Measurements from ENCODE around the gene GADD45GIP1. TPM values are rescaled to one million over a fixed set of nuclear protein-coding genes. Genes with fewer than 3 reads are reported as not detected.
"Not testable (repeated sequence)": the region's sequence is repeated elsewhere in the genome, so short reads cannot be mapped to it uniquely, and the experiment has no call there.

The GADD45GIP1 gene
- total RNA-seq, 1 donor from 2014 or later, result 19.8 TPM

- no peak for DNase-seq (ENCODE audit: low spot score)
These were observed 12.8 kb downstream of the GADD45GIP1 start for GRCh38 chr19:12944104-12944674.

GRCh38 chr19:12943437-12944044 is 13.5 kb downstream of the GADD45GIP1 start:
- DNase-seq (ENCODE audit: low spot score), result no peak

GRCh38 chr19:12940897-12941296 is 16.1 kb downstream of the GADD45GIP1 start:
- DNase-seq (ENCODE audit: low spot score), result no peak

GRCh38 chr19:12939975-12940423 is 17.0 kb downstream of the GADD45GIP1 start:
- DNase-seq (ENCODE audit: low spot score), result no peak

- no peak for DNase-seq (ENCODE audit: low spot score)
These were observed 18.0 kb downstream of the GADD45GIP1 start for GRCh38 chr19:12938779-12939601.

GRCh38 chr19:12937927-12938778 is 18.9 kb downstream of the GADD45GIP1 start, which contains the start of gene CALR:
Gene CALR (plus strand): TSS chr19:12938609. CDS start chr19:12938680, 71 bp downstream.
- peak; percentile 100 for DNase-seq (ENCODE audit: low spot score)

- no peak for DNase-seq (ENCODE audit: low spot score)
These were observed 19.7 kb downstream of the GADD45GIP1 start for GRCh38 chr19:12937093-12937926.

- no peak for DNase-seq (ENCODE audit: low spot score)
These were observed 20.4 kb downstream of the GADD45GIP1 start for GRCh38 chr19:12936582-12936981.

GRCh38 chr19:12935071-12935470 is 22.0 kb downstream of the GADD45GIP1 start:
- no peak for DNase-seq (ENCODE audit: low spot score)

- peak; percentile 96 for DNase-seq (ENCODE audit: low spot score)
These were observed 23.5 kb downstream of the GADD45GIP1 start, which contains the start of gene FARSA for GRCh38 chr19:12933287-12934072. Gene FARSA (minus strand): TSS chr19:12933711. CDS start chr19:12933696, 15 bp downstream.

GRCh38 chr19:12932392-12933286 is 24.4 kb downstream of the GADD45GIP1 start:
- no peak for DNase-seq (ENCODE audit: low spot score)

- DNase-seq (ENCODE audit: low spot score), result no peak
These were observed 26.9 kb downstream of the GADD45GIP1 start for GRCh38 chr19:12930002-12930645.

- DNase-seq (ENCODE audit: low spot score), result no peak
These were observed 32.3 kb downstream of the GADD45GIP1 start for GRCh38 chr19:12924621-12925310.

GRCh38 chr19:12922959-12923358 is 34.1 kb downstream of the GADD45GIP1 start:
- no peak for DNase-seq (ENCODE audit: low spot score)

GRCh38 chr19:12921047-12921446 is 36.0 kb downstream of the GADD45GIP1 start:
- no peak for DNase-seq (ENCODE audit: low spot score)

- DNase-seq (ENCODE audit: low spot score), result no peak
These were observed 38.8 kb downstream of the GADD45GIP1 start for GRCh38 chr19:12918253-12918652.

GRCh38 chr19:12915860-12916259 is 41.2 kb downstream of the GADD45GIP1 start:
- DNase-seq (ENCODE audit: low spot score), result not testable (repeated sequence)

Measured in mesenteric fat pad (tissue), 1 donor.